B cell (primary cell): ENCODE measurements around the gene TFF2.

ENCODE experiments used
- EZH2 ChIP-seq: IDR thresholded peaks from 2 replicates; pipeline ENCODE4 v1.6.1; 2012; ENCODE audit warnings: borderline replicate concordance, low read depth, mild to moderate bottlenecking, moderate library complexity, low read length; ENCODE audit not compliant: insufficient read depth, poor library complexity, severe bottlenecking
- TF ChIP-seq, protein P1 (sequence below): fragments of 200-600 bp; IDR thresholded peaks from one replicate; pipeline ENCODE4 v1.8.0; 2022; ENCODE audit warnings: antibody characterized with exemption, mild to moderate bottlenecking

GRCh38 chr21:42369821-42370220 lies 19.0 kb upstream of the TFF2 start:
- TF ChIP-seq, protein P1, sequence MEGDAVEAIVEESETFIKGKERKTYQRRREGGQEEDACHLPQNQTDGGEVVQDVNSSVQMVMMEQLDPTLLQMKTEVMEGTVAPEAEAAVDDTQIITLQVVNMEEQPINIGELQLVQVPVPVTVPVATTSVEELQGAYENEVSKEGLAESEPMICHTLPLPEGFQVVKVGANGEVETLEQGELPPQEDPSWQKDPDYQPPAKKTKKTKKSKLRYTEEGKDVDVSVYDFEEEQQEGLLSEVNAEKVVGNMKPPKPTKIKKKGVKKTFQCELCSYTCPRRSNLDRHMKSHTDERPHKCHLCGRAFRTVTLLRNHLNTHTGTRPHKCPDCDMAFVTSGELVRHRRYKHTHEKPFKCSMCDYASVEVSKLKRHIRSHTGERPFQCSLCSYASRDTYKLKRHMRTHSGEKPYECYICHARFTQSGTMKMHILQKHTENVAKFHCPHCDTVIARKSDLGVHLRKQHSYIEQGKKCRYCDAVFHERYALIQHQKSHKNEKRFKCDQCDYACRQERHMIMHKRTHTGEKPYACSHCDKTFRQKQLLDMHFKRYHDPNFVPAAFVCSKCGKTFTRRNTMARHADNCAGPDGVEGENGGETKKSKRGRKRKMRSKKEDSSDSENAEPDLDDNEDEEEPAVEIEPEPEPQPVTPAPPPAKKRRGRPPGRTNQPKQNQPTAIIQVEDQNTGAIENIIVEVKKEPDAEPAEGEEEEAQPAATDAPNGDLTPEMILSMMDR, result no peak
- no peak for TF ChIP-seq EZH2
